Subcutaneous abdominal adipose tissue (tissue), 5 donors: ENCODE results near the gene ADRB2.
"Not testable (repeated sequence)": the region's sequence is repeated elsewhere in the genome, so short reads cannot be mapped to it uniquely, and the experiment has no call there.

Source experiments
- H3K27ac ChIP-seq: one replicate; pipeline ENCODE4 v1.7.0; 2013; ENCODE audit warnings: low read depth, mild to moderate bottlenecking, inconsistent platforms, low read length, moderate library complexity
- H3K27me3 ChIP-seq, 5 donors: one replicate each; pipeline ENCODE4 v1.7.0; 2013; ENCODE audit warnings: low read length in 5 of 5, inconsistent platforms in 1 of 5; ENCODE audit not compliant: control insufficient read depth in 5 of 5, insufficient read depth in 4 of 5
- H3K36me3 ChIP-seq, 5 donors: one replicate each; pipeline ENCODE4 v1.7.0; 2013; ENCODE audit warnings: low read length in 5 of 5; ENCODE audit not compliant: control insufficient read depth in 5 of 5, insufficient read depth in 5 of 5
- H3K4me1 ChIP-seq, 5 donors: one replicate each; pipeline ENCODE4 v1.7.0; 2013; ENCODE audit warnings: low read length in 5 of 5, mild to moderate bottlenecking in 3 of 5, moderate library complexity in 1 of 5; ENCODE audit not compliant: control insufficient read depth in 5 of 5, insufficient read depth in 5 of 5
- H3K4me3 ChIP-seq, 5 donors: one replicate each; pipeline ENCODE4 v1.7.0; 2013; ENCODE audit warnings: low read length in 5 of 5, low read depth in 1 of 5
- H3K9ac ChIP-seq, 5 donors: one replicate each; pipeline ENCODE4 v1.7.0; 2013; ENCODE audit warnings: low read length in 5 of 5, mild to moderate bottlenecking in 4 of 5, moderate library complexity in 3 of 5
- H3K9me3 ChIP-seq, 5 donors: one replicate each; pipeline ENCODE4 v1.7.0; 2013; ENCODE audit warnings: low read length in 5 of 5; ENCODE audit not compliant: control insufficient read depth in 5 of 5
- donor health status: healthy.
- donor health status: healthy.
- donor health status: healthy.
- donor health status: healthy.
- donor health status: healthy.

Gene ADRB2

DNA sequence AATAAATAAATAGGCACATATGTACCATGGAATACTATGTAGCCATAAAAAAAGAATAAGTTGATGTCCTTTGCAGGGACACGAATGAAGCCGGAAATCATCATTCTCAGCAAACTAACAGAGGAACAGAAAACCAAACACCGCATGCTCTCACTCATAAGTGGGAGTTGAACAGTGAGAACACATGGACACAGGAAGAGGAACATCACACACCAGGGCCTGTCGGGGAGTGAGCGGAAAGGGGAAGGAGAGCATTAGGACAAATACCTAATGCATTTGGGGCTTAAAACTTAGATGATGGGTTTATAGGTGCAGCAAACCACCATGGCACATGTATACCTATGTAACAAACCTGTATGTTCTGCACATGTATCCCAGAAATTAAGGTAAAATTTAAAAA lies 51.0 kb downstream of the ADRB2 start:
- not testable (repeated sequence) for H3K27ac ChIP-seq

More for the DNA sequence above, 51.0 kb downstream of the ADRB2 start:
- not testable (repeated sequence) for H3K9me3 ChIP-seq, H3K9ac ChIP-seq, H3K36me3 ChIP-seq, H3K27me3 ChIP-seq, H3K4me3 ChIP-seq
- peaks cover 2 to 36% (median 12%) of the 10 kb centered on the region in 5 donors for H3K4me1 ChIP-seq
